Measurements from ENCODE around the gene YWHAH. TPM values are rescaled to one million over a fixed set of nuclear protein-coding genes. Genes with fewer than 3 reads are reported as not detected.

YWHAH gene
- total and polyA plus RNA-seq, 2 of the 8 experiments (the other 6 are each of a cell fraction or from before 2014, with no cell fraction given) = 146 to 247 TPM

GRCh38 chr22:31957970-31958594, 13.7 kb downstream of the YWHAH start (continued):
- TF ChIP-seq E2F6 (IDR thresholded peaks at IDR 0.05) = no peak
- TF ChIP-seq CTBP2 (IDR thresholded peaks at IDR 0.05; ENCODE audit: borderline replicate concordance, insufficient read depth, insufficient read length, low read length) = no peak
- no peak for TF ChIP-seq MAFK (IDR thresholded peaks at IDR 0.05; ENCODE audit: low read depth, low read length)
- TF ChIP-seq KDM1A (IDR thresholded peaks at IDR 0.05; ENCODE audit: borderline replicate concordance, low read length) = no peak
- TF ChIP-seq KDM5A (IDR thresholded peaks at IDR 0.05; ENCODE audit: low read length) = no peak
- TF ChIP-seq RXRA (IDR thresholded peaks at IDR 0.05; ENCODE audit: insufficient read depth, low read depth, low read length) = no peak
- TF ChIP-seq SIRT6 (IDR thresholded peaks at IDR 0.05; ENCODE audit: low read length) = no peak
- no peak for TF ChIP-seq EGR1 (IDR thresholded peaks at IDR 0.05; ENCODE audit: borderline replicate concordance, low read depth, low read length)
- no peak for TF ChIP-seq SP4 (IDR thresholded peaks at IDR 0.05; ENCODE audit: low read length)
- no peak for TF ChIP-seq ASH2L (IDR thresholded peaks at IDR 0.05; ENCODE audit: low read length)

All from H1 (cell line).